Esophagus squamous epithelium (tissue), 4 donors: ENCODE measurements around the gene EHMT1.

Experiments used
- CTCF ChIP-seq, 6 experiments: fragments of 450-650 bp in 4 of 6; fragments of 200-600 bp in 2 of 6; sonication (generic) in 2 of 6; IDR thresholded peaks; one replicate each; pipeline ENCODE4 v1.5.1; 2016 to 2019; ENCODE audit warnings: antibody characterized with exemption in 6 of 6, mild to moderate bottlenecking in 4 of 6, moderate library complexity in 4 of 6
- POLR2A ChIP-seq, 4 donors: fragments of 450-650 bp; IDR thresholded peaks; one replicate each; pipeline ENCODE4 v1.6.1; 2017; ENCODE audit warnings: antibody characterized with exemption in 4 of 4, mild to moderate bottlenecking in 4 of 4, moderate library complexity in 3 of 4

DNA sequence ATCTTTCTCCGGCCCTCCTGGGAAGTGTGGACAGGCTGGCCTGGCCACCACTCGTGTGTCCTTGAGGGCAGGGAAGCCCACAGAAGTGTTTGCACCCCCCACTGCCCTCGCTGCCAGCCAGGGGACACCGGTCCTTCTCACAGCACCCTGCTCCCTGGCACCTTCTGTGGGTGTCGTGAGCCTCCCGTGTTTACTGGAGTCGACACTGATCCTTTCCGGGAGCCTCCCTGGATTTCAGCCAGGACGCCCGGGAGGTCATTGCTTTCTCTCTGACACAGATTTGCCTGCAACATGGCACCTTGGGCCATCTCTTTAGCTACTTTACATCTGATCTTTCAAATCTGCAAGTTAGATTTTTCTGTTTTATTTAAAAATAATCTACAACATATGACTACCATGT lies 138.3 kb downstream of the EHMT1 start:
- TF ChIP-seq POLR2A (IDR thresholded peaks at IDR 0.05) (no peak), CTCF (IDR thresholded peaks at IDR 0.05) (no peak)
